GM12878 (cell line): ENCODE data around the gene INVS. TPM values are rescaled to one million over a fixed set of nuclear protein-coding genes. Genes with fewer than 3 reads are reported as not detected.

Experiments used
- ATAC-seq: fragments of 200-7000 bp; cut with Tn5 transposase; 3 replicates; pipeline ENCODE4 v1.9.1; 2020; ENCODE audit warnings: mild to moderate bottlenecking, moderate library complexity
- BruUV-seq: library from RNA; stranded (reverse); fragments of 400-500 nt; replicated peaks from 2 replicates; lab custom pipeline; 2021; lab: Mats Ljungman, UMichigan
- CTCF ChIA-PET: fragments of 300-600 bp; sonication (Branson Sonifier 250); formaldehyde crosslinking; extraction: SDS; loops from one replicate; lab custom pipeline; 2021; ENCODE audit warnings: inconsistent platforms; lab: Yijun Ruan, JAX
- POLR2A ChIA-PET: fragments of 350-600 bp; formaldehyde crosslinking; extraction: SDS; loops from one replicate; lab custom pipeline; 2021; ENCODE audit warnings: inconsistent platforms; lab: Charles Lee
- RAD21 ChIA-PET: fragments of 300-600 bp; sonication (Branson Sonifier 250); formaldehyde crosslinking; loops from one replicate; lab custom pipeline; 2023; ENCODE audit warnings: antibody characterized with exemption; ENCODE audit not compliant: unreplicated experiment; lab: Charles Lee
- SMC1A ChIA-PET: fragments of 300-600 bp; sonication (Branson Sonifier 250); formaldehyde crosslinking; loops from one replicate; lab custom pipeline; 2023; ENCODE audit not compliant: unreplicated experiment, uncharacterized antibody; lab: Charles Lee
- DNase-seq: peaks from one replicate; pipeline ENCODE4 v3.0.0-alpha.2; 2011; ENCODE audit warnings: low read depth, low spot score
- FAIRE-seq: peaks from 3 replicates; lab custom pipeline; 2011; peaks lifted over from hg19 to GRCh38; lab: Jason Lieb, UNC
- H2AFZ ChIP-seq: 2 replicates; pipeline ENCODE4 v1.6.0; 2011; ENCODE audit warnings: low read depth, low read length, control low read depth; ENCODE audit not compliant: control insufficient read depth
- H3K27ac ChIP-seq: 2 replicates; pipeline ENCODE4 v1.5.1; 2011; ENCODE audit warnings: control low read depth; ENCODE audit not compliant: control insufficient read depth, insufficient read depth
- H3K27me3 ChIP-seq, 2 experiments: replicated peaks in 1 of 2; 2 replicates each; pipeline versions ENCODE4 v1.6.0 to v1.6.1; 2011; ENCODE audit warnings: low read length in 1 of 2; ENCODE audit not compliant: control insufficient read depth in 2 of 2, insufficient read depth in 2 of 2
- H3K36me3 ChIP-seq, 2 experiments: 2 replicates each; pipeline ENCODE4 v1.5.1; 2011; ENCODE audit warnings: low read length in 1 of 2; ENCODE audit not compliant: control insufficient read depth in 2 of 2, insufficient read depth in 2 of 2
- H3K4me1 ChIP-seq: 2 replicates; pipeline ENCODE4 v1.6.1; 2011; ENCODE audit warnings: mild to moderate bottlenecking, low read length, moderate library complexity, mixed read lengths; ENCODE audit not compliant: control insufficient read depth, insufficient read depth
- H3K4me2 ChIP-seq: 2 replicates; pipeline ENCODE4 v1.6.0; 2011; ENCODE audit warnings: control low read depth; ENCODE audit not compliant: control insufficient read depth, insufficient read depth
- H3K4me3 ChIP-seq: fragments of 200-600 bp; sonication (generic); 2 replicates; pipeline ENCODE4 v1.5.1; 2016
- H3K79me2 ChIP-seq: 2 replicates; pipeline ENCODE4 v1.6.0; 2011; ENCODE audit warnings: low read length; ENCODE audit not compliant: control insufficient read depth, insufficient read depth
- H3K9ac ChIP-seq: 2 replicates; pipeline ENCODE4 v1.8.0; 2011; ENCODE audit warnings: low read length, control low read depth, mixed read lengths; ENCODE audit not compliant: control insufficient read depth, insufficient read depth
- H3K9me3 ChIP-seq: replicated peaks from 3 replicates; pipeline ENCODE4 v1.5.1; 2011; ENCODE audit warnings: mild to moderate bottlenecking, low read length; ENCODE audit not compliant: control insufficient read depth, insufficient read depth
- H4K20me1 ChIP-seq: 2 replicates; pipeline ENCODE4 v1.6.0; 2011; ENCODE audit not compliant: control insufficient read depth, insufficient read depth
- CEBPB ChIP-seq, 2 experiments: fragments of 150-350 bp in 1 of 2; IDR thresholded peaks; 2 replicates each; pipeline ENCODE4 v1.6.1; 2012 to 2014; ENCODE audit warnings: low read depth in 2 of 2, low read length in 2 of 2, borderline replicate concordance in 1 of 2, inconsistent platforms in 1 of 2
- FOXM1 ChIP-seq: IDR thresholded peaks from 2 replicates; pipeline ENCODE4 v1.6.1; 2012; ENCODE audit warnings: low read depth, mild to moderate bottlenecking, inconsistent platforms, low read length, moderate library complexity
- KAT2A ChIP-seq: conservative IDR thresholded peaks from 2 replicates; pipeline ENCODE4 v1.6.1; 2011; ENCODE audit warnings: low read depth, low read length; ENCODE audit not compliant: control insufficient read depth
- LARP7 ChIP-seq: fragments of 450-650 bp; IDR thresholded peaks from 2 replicates; pipeline ENCODE4 v1.6.1; 2017; ENCODE audit warnings: mild to moderate bottlenecking
- NBN ChIP-seq: fragments of 450-650 bp; IDR thresholded peaks from 2 replicates; pipeline ENCODE4 v1.6.1; 2016
- NFYA ChIP-seq: IDR thresholded peaks from 2 replicates; pipeline ENCODE4 v1.6.1; 2011; ENCODE audit warnings: low read depth, mild to moderate bottlenecking, low read length, improper control_type of control experiment, borderline replicate concordance
- PAX8 ChIP-seq: fragments of 450-650 bp; IDR thresholded peaks from 2 replicates; pipeline ENCODE4 v1.6.1; 2017; ENCODE audit warnings: mild to moderate bottlenecking, moderate library complexity
- SMARCA5 ChIP-seq: fragments of 450-650 bp; IDR thresholded peaks from 2 replicates; pipeline ENCODE4 v1.6.1; 2017; ENCODE audit warnings: mild to moderate bottlenecking
- SREBF2 ChIP-seq: IDR thresholded peaks from 2 replicates; pipeline ENCODE4 v1.6.1; 2012; ENCODE audit warnings: mild to moderate bottlenecking, low read length
- TARDBP ChIP-seq: IDR thresholded peaks from 2 replicates; pipeline ENCODE4 v1.6.1; 2016; ENCODE audit warnings: borderline replicate concordance
- TCF7 ChIP-seq: IDR thresholded peaks from 2 replicates; pipeline ENCODE4 v1.6.1; 2014; ENCODE audit warnings: antibody characterized with exemption, borderline replicate concordance
- ZNF384 ChIP-seq: IDR thresholded peaks from 2 replicates; pipeline ENCODE4 v1.6.1; 2012; ENCODE audit warnings: low read depth, mild to moderate bottlenecking, low read length, improper control_type of control experiment, borderline replicate concordance
- ZZZ3 ChIP-seq: IDR thresholded peaks from 2 replicates; pipeline ENCODE4 v1.6.1; 2011; ENCODE audit warnings: low read depth; ENCODE audit not compliant: control insufficient read depth, insufficient read length
- WGBS: methylation state at CpG from one replicate; pipeline ENCODE4 v1.1.6; 2016; ENCODE audit warnings: low lambda C conversion rate; ENCODE audit not compliant: insufficient replicate concordance, insufficient coverage; ENCODE audit errors: missing lambda C conversion rate; 5-methylcytosine and 5-hydroxymethylcytosine counted together
- in situ Hi-C: fragments of 300-500 bp; cut with MboI; formaldehyde crosslinking; loops from 9 replicates; pipeline ENCODE4 v1.14.3; 2018; ENCODE audit warnings: mixed read lengths
- intact Hi-C: fragments of 100-400 bp; cut with micrococcal nuclease; formaldehyde crosslinking; loops from one replicate; pipeline ENCODE4 v1.14.2; 2022; ENCODE audit not compliant: unreplicated experiment
- polyA plus RNA-seq, 11 experiments: library from polyadenylated mRNA; depleted of rRNA in 4 of 11; unstranded in 6 of 11; stranded (reverse) in 5 of 11; fragments of >200 nt; fragmentation: Nextera tagmentation in 4 of 11; fragmentation: Illumina TruSeq in 1 of 11; extraction: Ambion mirVana in 4 of 11; extraction: Trizol in 1 of 11; gene quantifications; 1 replicate in 1 of 11; 2 replicates in 10 of 11; pipeline versions ENCODE4 v1.2.1 to v1.2.3, GENCODE V29; 2011 to 2016; ENCODE audit warnings: inconsistent platforms in 2 of 11, missing spikeins in 2 of 11, low read depth in 1 of 11
- total RNA-seq, 4 experiments: library from RNA; depleted of rRNA in 3 of 4; stranded (reverse); fragments of >200 nt in 3 of 4; fragmentation: Illumina TruSeq in 1 of 4; extraction: Trizol in 1 of 4; gene quantifications; 2 replicates each; pipeline versions ENCODE4 v1.2.1 to v1.2.3, GENCODE V29; 2013 to 2021
- TF ChIP-seq, protein P1 (sequence below): IDR thresholded peaks from 2 replicates; pipeline ENCODE4 v1.6.1; 2012; ENCODE audit warnings: low read depth, low read length, improper control_type of control experiment
- TF ChIP-seq, protein P2 (sequence below): fragments of 450-650 bp; conservative IDR thresholded peaks from 2 replicates; pipeline ENCODE4 v1.6.1; 2017; ENCODE audit warnings: mild to moderate bottlenecking, moderate library complexity

INVS gene
- total and polyA plus RNA-seq, 10 of the 15 experiments (the other 5 are each of a cell fraction or from before 2014, with no cell fraction given): 0.93 to 20.8 (median 13.2) TPM

GRCh38 chr9:100167915-100168654, 69.0 kb downstream of the INVS start:
- WGBS: 98% methylated on average over 5 of the region's 5 CpGs
- POLR2A ChIA-PET: no interaction called here
- Histone ChIP-seq H3K36me3 (no peaks in the 10 kb centered on the region), H2AFZ (no peak overlapping the region), H4K20me1 (no peaks in the 10 kb centered on the region), H3K79me2 (no peaks in the 10 kb centered on the region), H3K4me3 (no peak overlapping the region), H3K9me3 (0 out of 3 replicates have a peak, but pooled peaks cover 2% of the 10 kb centered on the region), H3K4me2 (no peak overlapping the region), H3K27me3 (no peaks in the 10 kb centered on the region), H3K27ac (no peak overlapping the region), H3K4me1 (no peaks in the 10 kb centered on the region), H3K9ac (no peak overlapping the region)
- CTCF ChIA-PET: no interaction called here
- ATAC-seq (no peak), DNase-seq (no peak), FAIRE-seq (no peak)
- SMC1A ChIA-PET: interaction anchor here (1.2 kb wide), 1 partner anchor 10 kb away, joined by 3 read pairs; no protein-coding TSS in a partner anchor
- intact Hi-C loops (no loop called here), in situ Hi-C loops (no loop called here)
- RAD21 ChIA-PET: no interaction called here
- TF ChIP-seq TARDBP: no peak
- TF ChIP-seq NFYA: no peak
- no peak for TF ChIP-seq KAT2A
- no peak for TF ChIP-seq SREBF2
- TF ChIP-seq CEBPB (IDR thresholded peaks at IDR 0.05; ENCODE audit: borderline replicate concordance in 1 of 2, low read depth in 2 of 2, low read length in 2 of 2): no peak
- TF ChIP-seq LARP7: no peak
- TF ChIP-seq PAX8: no peak
- TF ChIP-seq NBN: no peak
- no TSS peak for BruUV-seq

DNA sequence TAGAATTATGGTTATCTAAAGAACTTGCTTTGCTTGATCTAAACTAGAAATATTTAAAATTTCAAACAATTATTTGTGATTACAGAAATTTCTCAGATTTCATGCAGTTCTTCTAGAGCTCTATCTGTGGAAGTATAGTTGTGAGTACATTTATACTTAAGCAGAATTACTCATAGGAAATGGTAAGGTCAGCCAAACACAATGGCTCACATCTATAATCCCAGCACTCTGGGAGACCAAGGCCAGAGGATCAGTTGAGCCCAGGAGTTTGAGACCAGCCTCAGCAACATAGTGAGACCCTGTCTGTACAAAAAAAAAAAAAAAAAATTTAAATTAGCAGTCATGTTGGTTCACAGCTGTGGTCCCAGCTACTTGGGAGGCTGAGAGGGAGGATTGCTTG, 71.0 kb downstream of the INVS start:
- ChIA-PET SMC1A (no interaction called here), POLR2A (no interaction called here), RAD21 (no interaction called here), CTCF (no interaction called here)
- H4K20me1 ChIP-seq: no peaks in the 10 kb centered on the region
- no peaks in the 10 kb centered on the region for H3K27me3 ChIP-seq
- H3K27ac ChIP-seq: no peak overlapping the region
- no TSS peak for BruUV-seq
- H3K4me2 ChIP-seq: no peak overlapping the region
- no peak overlapping the region for H3K9ac ChIP-seq
- DNase-seq: no peak
- no peak for ATAC-seq
- no peaks in the 10 kb centered on the region for H3K79me2 ChIP-seq
- intact Hi-C loops (no loop called here), in situ Hi-C loops (no loop called here)
- FAIRE-seq: no peak
- H3K36me3 ChIP-seq: no peaks in the 10 kb centered on the region
- H3K4me3 ChIP-seq: no peak overlapping the region
- no peaks in the 10 kb centered on the region for H3K4me1 ChIP-seq
- H3K9me3 ChIP-seq: peaks cover 2% of the 10 kb centered on the region; the same call in 2 of the 3 replicates
- no peak overlapping the region for H2AFZ ChIP-seq
- TF ChIP-seq ZZZ3 (no peak), SMARCA5 (no peak), ZNF384 (no peak), FOXM1 (no peak), TCF7 (no peak)
- TF ChIP-seq, protein P1, sequence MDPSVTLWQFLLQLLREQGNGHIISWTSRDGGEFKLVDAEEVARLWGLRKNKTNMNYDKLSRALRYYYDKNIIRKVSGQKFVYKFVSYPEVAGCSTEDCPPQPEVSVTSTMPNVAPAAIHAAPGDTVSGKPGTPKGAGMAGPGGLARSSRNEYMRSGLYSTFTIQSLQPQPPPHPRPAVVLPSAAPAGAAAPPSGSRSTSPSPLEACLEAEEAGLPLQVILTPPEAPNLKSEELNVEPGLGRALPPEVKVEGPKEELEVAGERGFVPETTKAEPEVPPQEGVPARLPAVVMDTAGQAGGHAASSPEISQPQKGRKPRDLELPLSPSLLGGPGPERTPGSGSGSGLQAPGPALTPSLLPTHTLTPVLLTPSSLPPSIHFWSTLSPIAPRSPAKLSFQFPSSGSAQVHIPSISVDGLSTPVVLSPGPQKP: no peak
- TF ChIP-seq, protein P2, sequence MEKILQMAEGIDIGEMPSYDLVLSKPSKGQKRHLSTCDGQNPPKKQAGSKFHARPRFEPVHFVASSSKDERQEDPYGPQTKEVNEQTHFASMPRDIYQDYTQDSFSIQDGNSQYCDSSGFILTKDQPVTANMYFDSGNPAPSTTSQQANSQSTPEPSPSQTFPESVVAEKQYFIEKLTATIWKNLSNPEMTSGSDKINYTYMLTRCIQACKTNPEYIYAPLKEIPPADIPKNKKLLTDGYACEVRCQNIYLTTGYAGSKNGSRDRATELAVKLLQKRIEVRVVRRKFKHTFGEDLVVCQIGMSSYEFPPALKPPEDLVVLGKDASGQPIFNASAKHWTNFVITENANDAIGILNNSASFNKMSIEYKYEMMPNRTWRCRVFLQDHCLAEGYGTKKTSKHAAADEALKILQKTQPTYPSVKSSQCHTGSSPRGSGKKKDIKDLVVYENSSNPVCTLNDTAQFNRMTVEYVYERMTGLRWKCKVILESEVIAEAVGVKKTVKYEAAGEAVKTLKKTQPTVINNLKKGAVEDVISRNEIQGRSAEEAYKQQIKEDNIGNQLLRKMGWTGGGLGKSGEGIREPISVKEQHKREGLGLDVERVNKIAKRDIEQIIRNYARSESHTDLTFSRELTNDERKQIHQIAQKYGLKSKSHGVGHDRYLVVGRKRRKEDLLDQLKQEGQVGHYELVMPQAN: no peak
